Right atrium auricular region (tissue), 2 donors: ENCODE results near the gene CALN1. TPM values are rescaled to one million over a fixed set of nuclear protein-coding genes. Genes with fewer than 3 reads are reported as not detected.

Experiments
- DNase-seq: peaks from one replicate; pipeline ENCODE4 v3.0.0-alpha.2; 2019; ENCODE audit warnings: low spot score
- H3K27ac ChIP-seq, 2 donors: fragments of 200-600 bp; sonication (generic); 1 replicate in 1 of 2; 2 replicates in 1 of 2; pipeline ENCODE4 v1.5.1; 2016 to 2019
- H3K27me3 ChIP-seq, 2 donors: fragments of 200-600 bp; sonication (generic); one replicate each; pipeline versions ENCODE4 v1.5.1 to v1.6.0; 2017 to 2019
- H3K36me3 ChIP-seq: fragments of 200-600 bp; sonication (generic); one replicate; pipeline ENCODE4 v1.5.1; 2016
- H3K4me1 ChIP-seq, 2 donors: fragments of 200-600 bp; sonication (generic); one replicate each; pipeline versions ENCODE4 v1.5.1 to v1.6.0; 2017 to 2019
- H3K4me3 ChIP-seq, 2 donors: fragments of 200-600 bp; sonication (generic); 1 replicate in 1 of 2; 2 replicates in 1 of 2; pipeline ENCODE4 v1.5.1; 2017 to 2019; ENCODE audit warnings: mild to moderate bottlenecking in 1 of 2, moderate library complexity in 1 of 2
- H3K9me3 ChIP-seq, 2 donors: fragments of 200-600 bp; sonication (generic); one replicate each; pipeline ENCODE4 v1.5.1; 2019
- total RNA-seq, 2 donors: library from RNA; depleted of rRNA; stranded (reverse); fragments of >200 nt; gene quantifications; one replicate each; pipeline ENCODE4 v1.1.0, GENCODE V29; 2016
- TF ChIP-seq, protein P1 (sequence below), 2 donors: fragments of 200-600 bp; sonication (generic); IDR thresholded peaks; one replicate each; pipeline ENCODE4 v1.5.1; 2019; ENCODE audit warnings: antibody characterized with exemption in 2 of 2

CALN1 gene
- total RNA-seq, 2 donors from 2014 or later = not detected

- DNase-seq = no peak
- Histone ChIP-seq H3K9me3 (no peaks in the 10 kb centered on the region), H3K4me3 (no peak overlapping the region), H3K4me1 (no peaks in the 10 kb centered on the region), H3K36me3 (no peaks in the 10 kb centered on the region), H3K27me3 (no peaks in the 10 kb centered on the region), H3K27ac (no peak overlapping the region)
- TF ChIP-seq, protein P1, sequence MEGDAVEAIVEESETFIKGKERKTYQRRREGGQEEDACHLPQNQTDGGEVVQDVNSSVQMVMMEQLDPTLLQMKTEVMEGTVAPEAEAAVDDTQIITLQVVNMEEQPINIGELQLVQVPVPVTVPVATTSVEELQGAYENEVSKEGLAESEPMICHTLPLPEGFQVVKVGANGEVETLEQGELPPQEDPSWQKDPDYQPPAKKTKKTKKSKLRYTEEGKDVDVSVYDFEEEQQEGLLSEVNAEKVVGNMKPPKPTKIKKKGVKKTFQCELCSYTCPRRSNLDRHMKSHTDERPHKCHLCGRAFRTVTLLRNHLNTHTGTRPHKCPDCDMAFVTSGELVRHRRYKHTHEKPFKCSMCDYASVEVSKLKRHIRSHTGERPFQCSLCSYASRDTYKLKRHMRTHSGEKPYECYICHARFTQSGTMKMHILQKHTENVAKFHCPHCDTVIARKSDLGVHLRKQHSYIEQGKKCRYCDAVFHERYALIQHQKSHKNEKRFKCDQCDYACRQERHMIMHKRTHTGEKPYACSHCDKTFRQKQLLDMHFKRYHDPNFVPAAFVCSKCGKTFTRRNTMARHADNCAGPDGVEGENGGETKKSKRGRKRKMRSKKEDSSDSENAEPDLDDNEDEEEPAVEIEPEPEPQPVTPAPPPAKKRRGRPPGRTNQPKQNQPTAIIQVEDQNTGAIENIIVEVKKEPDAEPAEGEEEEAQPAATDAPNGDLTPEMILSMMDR (IDR thresholded peaks at IDR 0.05) = no peak
Observed at GRCh38 chr7:72059925-72060324, 352.2 kb downstream of the CALN1 start.

DNA sequence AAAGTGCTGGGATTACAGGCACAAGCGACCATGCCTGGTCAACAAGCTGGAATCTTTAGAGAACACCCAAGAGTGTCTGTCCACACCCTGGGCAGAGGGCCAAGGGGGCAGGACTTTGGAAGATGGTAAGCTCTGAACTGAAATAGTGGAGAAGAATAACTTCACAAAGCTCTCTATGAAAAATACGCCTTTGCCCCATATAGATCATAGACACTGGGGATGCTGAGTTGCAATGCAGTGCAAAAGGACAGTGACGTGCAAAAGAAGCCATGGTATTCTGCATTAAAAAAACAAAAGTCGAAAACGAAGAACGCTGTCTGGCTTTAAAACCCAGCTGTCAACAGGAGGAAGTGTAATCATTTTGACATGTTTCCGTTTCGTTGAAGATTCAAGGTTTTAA is 353.6 kb downstream of the CALN1 start:
- DNase-seq = peak; percentile 58
- Histone ChIP-seq H3K9me3 (no peaks in the 10 kb centered on the region), H3K36me3 (no peaks in the 10 kb centered on the region), H3K27me3 (no peaks in the 10 kb centered on the region), H3K4me1 (no peaks in the 10 kb centered on the region), H3K4me3 (no peak overlapping the region), H3K27ac (no peak overlapping the region)
- TF ChIP-seq, protein P1 (IDR thresholded peaks at IDR 0.05) = no peak

- TF ChIP-seq, protein P1 (IDR thresholded peaks at IDR 0.05) = no peak
Observed at GRCh38 chr7:72057796-72058195, 354.3 kb downstream of the CALN1 start.

GRCh38 chr7:72057231-72057630 is 354.9 kb downstream of the CALN1 start:
- Histone ChIP-seq H3K27me3 (no peaks in the 10 kb centered on the region), H3K4me3 (no peak overlapping the region), H3K27ac (no peak overlapping the region), H3K9me3 (no peaks in the 10 kb centered on the region), H3K36me3 (no peaks in the 10 kb centered on the region), H3K4me1 (no peaks in the 10 kb centered on the region)
- TF ChIP-seq, protein P1 (IDR thresholded peaks at IDR 0.05) = no peak
- DNase-seq = no peak

More at GRCh38 chr7:72057796-72058195, 354.3 kb downstream of the CALN1 start:
- Histone ChIP-seq H3K27ac (no peak overlapping the region), H3K27me3 (no peaks in the 10 kb centered on the region), H3K4me1 (no peaks in the 10 kb centered on the region), H3K36me3 (no peaks in the 10 kb centered on the region), H3K9me3 (no peaks in the 10 kb centered on the region), H3K4me3 (no peak overlapping the region)
- no peak for DNase-seq

DNA sequence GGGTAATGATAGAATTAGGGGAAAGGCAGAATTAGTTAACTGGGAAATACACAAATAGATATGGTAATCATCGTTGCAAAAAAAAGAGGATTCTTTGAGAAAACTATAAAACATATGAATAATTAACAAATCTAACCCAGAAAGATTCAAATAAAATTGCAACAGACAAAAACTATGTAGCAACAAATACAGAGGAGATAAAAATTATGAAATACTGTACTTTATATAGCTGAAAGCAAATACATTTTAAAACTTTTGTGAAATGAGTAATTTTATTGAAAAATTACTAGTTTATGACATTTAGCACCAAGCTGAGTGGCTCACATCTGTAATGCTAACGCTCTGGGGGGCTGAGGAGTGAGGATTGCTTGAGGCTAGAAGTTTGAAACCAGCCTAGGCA is 356.7 kb downstream of the CALN1 start:
- Histone ChIP-seq H3K27ac (no peak overlapping the region), H3K27me3 (no peaks in the 10 kb centered on the region), H3K36me3 (no peaks in the 10 kb centered on the region), H3K9me3 (no peaks in the 10 kb centered on the region), H3K4me3 (no peak overlapping the region), H3K4me1 (no peaks in the 10 kb centered on the region)
- no peak for DNase-seq
- TF ChIP-seq, protein P1 (IDR thresholded peaks at IDR 0.05) = no peak

DNA sequence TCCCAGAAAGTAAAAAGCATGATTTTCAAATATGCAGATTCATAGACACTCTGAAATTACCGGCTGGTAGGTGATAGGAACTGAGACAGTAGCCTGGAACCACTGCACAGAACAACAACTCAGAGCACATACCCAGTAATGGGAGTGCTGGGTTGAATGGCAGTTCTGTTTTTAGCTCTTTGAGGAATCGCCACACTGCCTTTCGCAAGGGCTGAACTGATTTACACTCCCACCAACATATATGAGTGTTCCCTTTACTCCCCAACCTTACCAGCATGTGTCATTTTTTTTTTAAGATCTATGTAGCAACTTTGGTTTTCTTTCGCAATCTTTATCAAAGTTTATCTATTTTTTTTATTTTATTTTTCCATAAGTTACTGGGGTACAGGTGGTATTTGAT is 358.8 kb downstream of the CALN1 start:
- Histone ChIP-seq H3K4me1 (no peaks in the 10 kb centered on the region), H3K4me3 (no peak overlapping the region), H3K27me3 (no peaks in the 10 kb centered on the region), H3K9me3 (no peaks in the 10 kb centered on the region), H3K36me3 (no peaks in the 10 kb centered on the region), H3K27ac (no peak overlapping the region)
- peak; percentile 5 for DNase-seq
- TF ChIP-seq, protein P1 (IDR thresholded peaks at IDR 0.05) = no peak
